HG03442 (cell line): Measurements from ENCODE around the gene TIMM21.

Experiments used
- ATAC-seq: cut with Tn5 transposase; IDR thresholded peaks from one replicate; pipeline ENCODE4 v1.9.1; 2021; ENCODE audit warnings: mild to moderate bottlenecking, moderate library complexity; ENCODE audit not compliant: unreplicated experiment

The TIMM21 gene

GRCh38 chr18:74146756-74147155, 1.6 kb upstream of the TIMM21 start:
- no peak for ATAC-seq

GRCh38 chr18:74147491-74147778, 888 bp upstream of the TIMM21 start:
- ATAC-seq, result no peak

GRCh38 chr18:74148543-74149070, 284 bp downstream of the TIMM21 start:
- ATAC-seq, result peak; percentile 6

- no peak for ATAC-seq
Measured at GRCh38 chr18:74149878-74150277, 1.6 kb downstream of the TIMM21 start.

GRCh38 chr18:74152270-74152669, 3.9 kb downstream of the TIMM21 start:
- ATAC-seq, result no peak

GRCh38 chr18:74152857-74153256, 4.5 kb downstream of the TIMM21 start:
- ATAC-seq, result no peak

GRCh38 chr18:74153377-74153776, 5.1 kb downstream of the TIMM21 start:
- no peak for ATAC-seq

- ATAC-seq, result no peak
Measured at GRCh38 chr18:74153793-74154192, 5.5 kb downstream of the TIMM21 start.

- ATAC-seq, result no peak
Measured at GRCh38 chr18:74154716-74155115, 6.4 kb downstream of the TIMM21 start.

- ATAC-seq, result no peak
Measured at GRCh38 chr18:74155276-74155675, 7.0 kb downstream of the TIMM21 start.

- ATAC-seq, result no peak
Measured at GRCh38 chr18:74163019-74163660, 14.8 kb downstream of the TIMM21 start.

GRCh38 chr18:74166386-74166785, 18.1 kb downstream of the TIMM21 start:
- ATAC-seq, result no peak

- peak; percentile 99 for ATAC-seq
Measured at GRCh38 chr18:74171910-74172606, 23.7 kb downstream of the TIMM21 start.

- ATAC-seq, result no peak
Measured at GRCh38 chr18:74172697-74173433, 24.5 kb downstream of the TIMM21 start.

- no peak for ATAC-seq
Measured at GRCh38 chr18:74173434-74173750, 25.1 kb downstream of the TIMM21 start.

- no peak for ATAC-seq
Measured at GRCh38 chr18:74175658-74176057, 27.3 kb downstream of the TIMM21 start.

GRCh38 chr18:74178884-74179283, 30.6 kb downstream of the TIMM21 start:
- ATAC-seq, result no peak

GRCh38 chr18:74179623-74180199, 31.4 kb downstream of the TIMM21 start:
- no peak for ATAC-seq

GRCh38 chr18:74182335-74182734, 34.0 kb downstream of the TIMM21 start:
- no peak for ATAC-seq

- ATAC-seq, result no peak
Measured at GRCh38 chr18:74183130-74183529, 34.8 kb downstream of the TIMM21 start.

GRCh38 chr18:74184875-74185274, 36.6 kb downstream of the TIMM21 start:
- ATAC-seq, result no peak

GRCh38 chr18:74185860-74186259, 37.5 kb downstream of the TIMM21 start:
- no peak for ATAC-seq
